ENCODE results near the gene KRTAP12-2. TPM values are rescaled to one million over a fixed set of nuclear protein-coding genes. Genes with fewer than 3 reads are reported as not detected.

The KRTAP12-2 gene
- total RNA-seq, 1 experiment from 2014 or later, result not detected

DNA sequence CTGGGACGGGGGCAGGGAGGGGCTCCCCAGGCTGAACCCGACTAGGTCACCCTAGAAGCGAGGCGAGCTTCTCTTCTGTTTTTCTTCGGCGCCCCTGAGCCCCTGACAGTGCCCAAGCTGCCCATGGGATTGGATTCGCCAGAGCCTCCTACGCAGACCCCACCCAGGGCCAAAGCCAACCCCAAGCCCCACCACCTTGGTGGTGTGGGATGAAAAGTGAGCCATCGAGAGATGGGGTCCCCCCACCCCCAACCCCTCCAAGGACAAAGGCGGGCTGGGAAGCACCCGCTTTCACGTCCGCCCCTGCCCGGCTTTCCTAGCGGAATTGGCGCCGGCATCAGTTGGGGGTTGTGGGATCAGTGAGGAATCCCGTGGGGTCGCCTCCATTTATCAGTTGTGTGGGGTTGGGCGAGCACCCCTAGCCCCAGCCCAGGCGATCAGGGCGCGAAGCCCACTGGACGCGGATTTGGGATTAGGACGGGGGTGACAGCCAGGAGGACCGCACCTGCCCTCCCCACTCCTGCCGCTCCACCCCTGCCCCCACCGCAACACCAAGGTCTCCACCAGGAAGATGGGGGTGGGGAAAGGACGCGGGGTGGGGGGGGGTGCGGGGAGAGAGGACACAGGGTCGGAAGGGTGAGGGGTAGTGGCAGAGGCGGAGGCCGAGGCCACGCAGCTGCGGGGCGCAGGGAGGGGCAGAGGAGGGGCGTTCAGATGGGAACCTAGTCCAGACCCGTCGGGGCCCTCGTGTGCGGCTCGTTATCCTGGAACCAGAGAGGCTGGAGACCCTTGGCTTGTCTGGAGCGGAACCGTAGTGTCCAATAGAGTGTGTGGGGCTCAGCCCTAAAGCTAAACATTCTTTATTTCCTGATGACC, 40.2 kb upstream of the KRTAP12-2 start:
- no peaks in the 10 kb centered on the region for H3K36me3 ChIP-seq (ENCODE audit: control insufficient read depth, insufficient read depth, low read length)
- Mint-ChIP-seq H3K9me3 (ENCODE audit: unreplicated experiment) (no peaks in the 10 kb centered on the region), H3K27me3 (ENCODE audit: insufficient read depth, unreplicated experiment) (peaks cover 10% of the 10 kb centered on the region), H3K27ac (ENCODE audit: unreplicated experiment) (no peak overlapping the region), H3K4me3 (ENCODE audit: unreplicated experiment) (no peak overlapping the region), H3K36me3 (ENCODE audit: insufficient read depth, unreplicated experiment) (no peaks in the 10 kb centered on the region), H3K4me1 (ENCODE audit: low read depth, unreplicated experiment) (peaks cover 7% of the 10 kb centered on the region)
- no peaks in the 10 kb centered on the region; the same call in 1 of the 2 replicates for H3K9me3 ChIP-seq
- intact Hi-C loops (cut with micrococcal nuclease; ENCODE audit: unreplicated experiment), result no loop called here
- no peaks in the 10 kb centered on the region for H3K27me3 ChIP-seq (replicated peaks; ENCODE audit: control insufficient read depth, insufficient read depth, low read length)
- CTCF ChIA-PET, result no interaction called here
- BruUV-seq (replicated peaks), result no TSS peak
- no peak for DNase-seq
- no peak overlapping the region for H3K4me3 ChIP-seq (ENCODE audit: low read depth, low read length)
- H3K4me1 ChIP-seq, result peaks cover 6% of the 10 kb centered on the region; the same call in 1 of the 2 replicates
- POLR2A ChIA-PET, result no interaction called here
- TF ChIP-seq, protein P1, sequence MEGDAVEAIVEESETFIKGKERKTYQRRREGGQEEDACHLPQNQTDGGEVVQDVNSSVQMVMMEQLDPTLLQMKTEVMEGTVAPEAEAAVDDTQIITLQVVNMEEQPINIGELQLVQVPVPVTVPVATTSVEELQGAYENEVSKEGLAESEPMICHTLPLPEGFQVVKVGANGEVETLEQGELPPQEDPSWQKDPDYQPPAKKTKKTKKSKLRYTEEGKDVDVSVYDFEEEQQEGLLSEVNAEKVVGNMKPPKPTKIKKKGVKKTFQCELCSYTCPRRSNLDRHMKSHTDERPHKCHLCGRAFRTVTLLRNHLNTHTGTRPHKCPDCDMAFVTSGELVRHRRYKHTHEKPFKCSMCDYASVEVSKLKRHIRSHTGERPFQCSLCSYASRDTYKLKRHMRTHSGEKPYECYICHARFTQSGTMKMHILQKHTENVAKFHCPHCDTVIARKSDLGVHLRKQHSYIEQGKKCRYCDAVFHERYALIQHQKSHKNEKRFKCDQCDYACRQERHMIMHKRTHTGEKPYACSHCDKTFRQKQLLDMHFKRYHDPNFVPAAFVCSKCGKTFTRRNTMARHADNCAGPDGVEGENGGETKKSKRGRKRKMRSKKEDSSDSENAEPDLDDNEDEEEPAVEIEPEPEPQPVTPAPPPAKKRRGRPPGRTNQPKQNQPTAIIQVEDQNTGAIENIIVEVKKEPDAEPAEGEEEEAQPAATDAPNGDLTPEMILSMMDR (IDR thresholded peaks at IDR 0.05; ENCODE audit: insufficient read depth in 1 of 2, low read depth in 1 of 2, low read length in 1 of 2, severe bottlenecking in 1 of 2, unreplicated experiment in 1 of 2), result no peak

DNA sequence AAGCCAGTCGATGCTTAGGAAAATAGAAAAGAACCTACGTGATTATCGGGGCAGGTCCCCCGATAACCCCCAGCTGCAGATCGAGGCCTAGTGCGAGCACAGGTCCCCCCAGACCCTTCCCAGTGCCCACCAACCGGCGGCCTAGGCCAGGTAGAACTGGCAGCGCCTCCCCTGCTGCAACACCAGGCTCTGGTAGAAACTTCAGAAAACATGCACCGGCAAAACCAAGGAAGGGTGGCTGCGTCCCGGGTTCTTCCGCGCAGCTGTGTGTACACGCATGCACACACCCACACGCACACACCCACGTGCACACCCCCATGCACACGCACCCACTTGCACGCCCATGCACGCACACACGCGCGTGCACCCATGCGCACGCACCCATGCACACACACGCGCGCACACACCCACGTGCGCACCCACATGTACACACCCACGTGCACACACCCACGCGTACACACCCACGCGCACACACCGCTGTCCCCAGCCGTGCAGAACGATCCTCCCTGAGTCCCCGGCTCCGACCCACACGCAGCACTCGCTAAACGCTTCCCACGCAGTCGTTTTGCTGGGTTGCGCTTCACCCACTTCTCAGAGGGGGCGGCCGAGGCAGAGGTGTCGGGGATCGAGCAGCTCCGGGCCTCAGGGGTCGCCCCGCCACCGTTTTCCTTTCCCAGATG, 39.4 kb upstream of the KRTAP12-2 start:
- H3K36me3 ChIP-seq (ENCODE audit: control insufficient read depth, insufficient read depth, low read length), result no peaks in the 10 kb centered on the region
- H3K4me3 ChIP-seq (ENCODE audit: low read depth, low read length), result no peak overlapping the region
- ChIA-PET POLR2A (no interaction called here), CTCF (no interaction called here)
- BruUV-seq (replicated peaks), result no TSS peak
- Mint-ChIP-seq H3K9me3 (ENCODE audit: unreplicated experiment) (no peaks in the 10 kb centered on the region), H3K27me3 (ENCODE audit: insufficient read depth, unreplicated experiment) (peaks cover 10% of the 10 kb centered on the region), H3K4me1 (ENCODE audit: low read depth, unreplicated experiment) (peaks cover 4% of the 10 kb centered on the region), H3K4me3 (ENCODE audit: unreplicated experiment) (no peak overlapping the region), H3K27ac (ENCODE audit: unreplicated experiment) (no peak overlapping the region), H3K36me3 (ENCODE audit: insufficient read depth, unreplicated experiment) (no peaks in the 10 kb centered on the region)
- TF ChIP-seq, protein P1 (IDR thresholded peaks at IDR 0.05; ENCODE audit: insufficient read depth in 1 of 2, low read depth in 1 of 2, low read length in 1 of 2, severe bottlenecking in 1 of 2, unreplicated experiment in 1 of 2), result no peak
- H3K4me1 ChIP-seq, result no peaks in the 10 kb centered on the region; the same call in 1 of the 2 replicates
- no peak for DNase-seq
- intact Hi-C loops (cut with micrococcal nuclease; ENCODE audit: unreplicated experiment), result no loop called here
- H3K27me3 ChIP-seq (replicated peaks; ENCODE audit: control insufficient read depth, insufficient read depth, low read length), result no peaks in the 10 kb centered on the region
- no peaks in the 10 kb centered on the region; the same call in 1 of the 2 replicates for H3K9me3 ChIP-seq

DNA sequence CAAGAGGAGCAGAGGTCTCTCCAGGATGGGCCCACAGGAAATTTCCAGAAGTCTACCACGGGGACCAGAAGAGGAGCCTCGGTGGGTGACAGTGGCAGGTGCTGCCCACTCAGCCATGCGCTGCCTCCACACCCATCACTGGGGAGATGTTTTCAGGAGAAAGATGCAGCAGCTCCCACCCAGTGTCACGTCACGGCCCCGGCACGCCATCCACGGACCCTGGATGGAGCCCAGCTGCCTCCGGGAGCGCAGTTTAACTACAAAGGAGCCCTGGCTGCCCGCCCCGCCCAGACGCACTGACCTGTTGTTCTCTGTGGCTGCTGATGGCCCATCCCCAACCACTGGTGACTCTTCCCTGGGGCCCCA, 37.9 kb upstream of the KRTAP12-2 start:
- no peak overlapping the region for H3K4me3 Mint-ChIP-seq (ENCODE audit: unreplicated experiment)
- POLR2A ChIA-PET, result no interaction called here
- Histone ChIP-seq H3K4me1 (no peaks in the 10 kb centered on the region), H3K4me3 (ENCODE audit: low read depth, low read length) (no peak overlapping the region), H3K9me3 (no peaks in the 10 kb centered on the region; the same call in 1 of the 2 replicates), H3K27me3 (replicated peaks; ENCODE audit: control insufficient read depth, insufficient read depth, low read length) (no peaks in the 10 kb centered on the region), H3K36me3 (ENCODE audit: control insufficient read depth, insufficient read depth, low read length) (no peaks in the 10 kb centered on the region)
- peaks cover 7% of the 10 kb centered on the region for H3K27me3 Mint-ChIP-seq (ENCODE audit: insufficient read depth, unreplicated experiment)
- peak in 1 of 2 experiments; percentile 16 for DNase-seq
- CTCF ChIA-PET, result no interaction called here
- intact Hi-C loops (cut with micrococcal nuclease; ENCODE audit: unreplicated experiment), result no loop called here
- BruUV-seq (replicated peaks), result no TSS peak
- no peak overlapping the region for H3K27ac Mint-ChIP-seq (ENCODE audit: unreplicated experiment)
- H3K9me3 Mint-ChIP-seq (ENCODE audit: unreplicated experiment), result no peaks in the 10 kb centered on the region
- TF ChIP-seq, protein P1 (IDR thresholded peaks at IDR 0.05; ENCODE audit: insufficient read depth in 1 of 2, low read depth in 1 of 2, low read length in 1 of 2, severe bottlenecking in 1 of 2, unreplicated experiment in 1 of 2), result no peak
- H3K4me1 Mint-ChIP-seq (ENCODE audit: low read depth, unreplicated experiment), result no peaks in the 10 kb centered on the region
- H3K36me3 Mint-ChIP-seq (ENCODE audit: insufficient read depth, unreplicated experiment), result no peaks in the 10 kb centered on the region

Measured in Caco-2 (cell line).